H9 (cell line): ENCODE data around the gene CACHD1. TPM values are rescaled to one million over a fixed set of nuclear protein-coding genes. Genes with fewer than 3 reads are reported as not detected.

ENCODE experiments used
- DNase-seq: peaks from one replicate; pipeline ENCODE4 v3.0.0-alpha.2; 2017
- H2AFZ ChIP-seq: one replicate; pipeline ENCODE4 v1.6.1; 2013; ENCODE audit warnings: mild to moderate bottlenecking, low read length, control low read depth, moderate library complexity
- H2AK5ac ChIP-seq: 2 replicates; pipeline ENCODE4 v1.6.1; 2013; ENCODE audit warnings: low read length, control low read depth, mixed read lengths; ENCODE audit not compliant: insufficient read length
- H2BK120ac ChIP-seq: one replicate; pipeline ENCODE4 v1.6.1; 2013; ENCODE audit warnings: low read depth, mild to moderate bottlenecking, low read length, control low read depth, inconsistent platforms; ENCODE audit not compliant: poor library complexity, severe bottlenecking
- H2BK12ac ChIP-seq: 2 replicates; pipeline ENCODE4 v1.6.1; 2013; ENCODE audit warnings: low read length, control low read depth, mixed read lengths, low read depth; ENCODE audit not compliant: insufficient read length
- H2BK15ac ChIP-seq: 2 replicates; pipeline ENCODE4 v1.6.1; 2013; ENCODE audit warnings: low read depth, low read length, control low read depth
- H2BK20ac ChIP-seq: one replicate; pipeline ENCODE4 v1.6.1; 2013; ENCODE audit warnings: low read depth, mild to moderate bottlenecking, low read length, control low read depth, inconsistent platforms; ENCODE audit not compliant: poor library complexity, severe bottlenecking
- H2BK5ac ChIP-seq: 2 replicates; pipeline ENCODE4 v1.6.1; 2013; ENCODE audit warnings: low read length, control low read depth, mixed read lengths; ENCODE audit not compliant: insufficient read length
- H3K14ac ChIP-seq: 2 replicates; pipeline ENCODE4 v1.6.1; 2013; ENCODE audit warnings: low read length, control low read depth; ENCODE audit not compliant: insufficient read depth
- H3K18ac ChIP-seq: 2 replicates; pipeline ENCODE4 v1.6.1; 2013; ENCODE audit warnings: low read depth, mild to moderate bottlenecking, mixed read lengths, low read length, control low read depth; ENCODE audit not compliant: insufficient read length
- H3K23ac ChIP-seq: 2 replicates; pipeline ENCODE4 v1.6.1; 2013; ENCODE audit warnings: low read length, control low read depth, mixed read lengths, low read depth; ENCODE audit not compliant: insufficient read length
- H3K23me2 ChIP-seq: 2 replicates; pipeline ENCODE4 v1.6.1; 2013; ENCODE audit warnings: low read depth, mild to moderate bottlenecking, mixed read lengths, low read length, control low read depth; ENCODE audit not compliant: insufficient read length, poor library complexity, severe bottlenecking
- H3K27ac ChIP-seq: 2 replicates; pipeline ENCODE4 v1.5.1; 2013; ENCODE audit warnings: low read length, control low read depth, mixed read lengths, low read depth; ENCODE audit not compliant: insufficient read length
- H3K27me3 ChIP-seq: 2 replicates; pipeline ENCODE4 v1.6.1; 2013; ENCODE audit warnings: low read length, control low read depth, inconsistent platforms; ENCODE audit not compliant: insufficient read depth
- H3K4ac ChIP-seq: 2 replicates; pipeline ENCODE4 v1.6.1; 2013; ENCODE audit warnings: low read depth, mild to moderate bottlenecking, control low read depth, inconsistent platforms, low read length, moderate library complexity
- H3K4me1 ChIP-seq: 2 replicates; pipeline ENCODE4 v1.6.1; 2013; ENCODE audit warnings: low read length, control low read depth, inconsistent platforms; ENCODE audit not compliant: insufficient read depth
- H3K4me2 ChIP-seq: 2 replicates; pipeline ENCODE4 v1.6.1; 2013; ENCODE audit warnings: low read length, control low read depth, mixed read lengths; ENCODE audit not compliant: insufficient read length, insufficient read depth
- H3K56ac ChIP-seq: 2 replicates; pipeline ENCODE4 v1.6.1; 2013; ENCODE audit warnings: low read depth, mild to moderate bottlenecking, mixed read lengths, low read length, control low read depth; ENCODE audit not compliant: insufficient read length
- H3K79me1 ChIP-seq: 2 replicates; pipeline ENCODE4 v1.6.1; 2013; ENCODE audit warnings: low read depth, mild to moderate bottlenecking, moderate library complexity, low read length, control low read depth, inconsistent platforms; ENCODE audit not compliant: insufficient read depth, poor library complexity, severe bottlenecking
- H3K79me2 ChIP-seq: 2 replicates; pipeline ENCODE4 v1.6.1; 2013; ENCODE audit warnings: low read length, control low read depth, inconsistent platforms; ENCODE audit not compliant: insufficient read depth
- H3K9ac ChIP-seq: 2 replicates; pipeline ENCODE4 v1.6.1; 2013; ENCODE audit warnings: low read length, control low read depth, mixed read lengths; ENCODE audit not compliant: insufficient read length; ENCODE audit errors: extremely low read depth
- H3K9me3 ChIP-seq: one replicate; pipeline ENCODE4 v1.6.1; 2013; ENCODE audit warnings: low read depth, low read length, inconsistent platforms; ENCODE audit not compliant: control insufficient read depth
- H3T11ph ChIP-seq: one replicate; pipeline ENCODE4 v1.6.1; 2013; ENCODE audit warnings: mild to moderate bottlenecking, low read length, control low read depth, inconsistent platforms
- H4K20me1 ChIP-seq: one replicate; pipeline ENCODE4 v1.6.1; 2013; ENCODE audit not compliant: control insufficient read depth, insufficient read length, insufficient read depth
- H4K5ac ChIP-seq: 2 replicates; pipeline ENCODE4 v1.6.1; 2013; ENCODE audit warnings: low read depth, mild to moderate bottlenecking, mixed read lengths, low read length, control low read depth; ENCODE audit not compliant: insufficient read length
- H4K8ac ChIP-seq: replicated peaks from 2 replicates; pipeline ENCODE4 v1.6.1; 2013; ENCODE audit warnings: low read length, control low read depth, mixed read lengths, low read depth; ENCODE audit not compliant: insufficient read length
- H4K91ac ChIP-seq: 2 replicates; pipeline ENCODE4 v1.6.1; 2013; ENCODE audit warnings: low read depth, mild to moderate bottlenecking, moderate library complexity, mixed read lengths, low read length, control low read depth; ENCODE audit not compliant: insufficient read length
- H3K27ac Mint-ChIP-seq, 3 experiments: 2 replicates in 2 of 3; 3 replicates in 1 of 3; pipeline ENCODE4 v1.8.0; 2020 to 2021; ENCODE audit warnings: mixed read lengths in 3 of 3, mild to moderate bottlenecking in 1 of 3, moderate library complexity in 1 of 3
- H3K27me3 Mint-ChIP-seq: 2 replicates; pipeline ENCODE4 v1.8.0; 2021; ENCODE audit warnings: low read depth, mild to moderate bottlenecking, moderate library complexity, mixed read lengths
- H3K36me3 Mint-ChIP-seq, 3 experiments: 2 replicates in 2 of 3; 3 replicates in 1 of 3; pipeline ENCODE4 v1.8.0; 2020 to 2021; ENCODE audit warnings: low read depth in 3 of 3, mixed read lengths in 3 of 3; ENCODE audit not compliant: insufficient read depth in 1 of 3
- H3K4me1 Mint-ChIP-seq, 2 experiments: 2 replicates each; pipeline ENCODE4 v1.8.0; 2020; ENCODE audit warnings: mixed read lengths in 2 of 2
- H3K4me3 Mint-ChIP-seq, 2 experiments: 2 replicates in 1 of 2; 3 replicates in 1 of 2; pipeline ENCODE4 v1.8.0; 2020 to 2021; ENCODE audit warnings: mild to moderate bottlenecking in 2 of 2, mixed read lengths in 2 of 2, moderate library complexity in 1 of 2
- H3K9me3 Mint-ChIP-seq, 2 experiments: 2 replicates in 1 of 2; 3 replicates in 1 of 2; pipeline ENCODE4 v1.8.0; 2020; ENCODE audit warnings: mild to moderate bottlenecking in 2 of 2, mixed read lengths in 2 of 2, moderate library complexity in 1 of 2
- CTCF ChIP-seq: fragments of 200-600 bp; sonication (generic); conservative IDR thresholded peaks from 3 replicates; pipeline ENCODE4 v1.8.0; 2021; ENCODE audit warnings: antibody characterized with exemption, mild to moderate bottlenecking
- WGBS: extraction: QIAGEN DNeasy Blood & Tissue Kit; methylation state at CpG from one replicate; pipeline ENCODE4 v1.1.7; 2013; ENCODE audit warnings: missing lambda C conversion rate, low lambda C conversion rate, mixed read lengths; ENCODE audit not compliant: insufficient read length; ENCODE audit errors: extremely low coverage; 5-methylcytosine and 5-hydroxymethylcytosine counted together
- total RNA-seq: library from RNA; stranded (reverse); gene quantifications from 2 replicates; pipeline ENCODE4 v1.2.1, GENCODE V29; 2021

The CACHD1 gene
- total RNA-seq, 1 experiment from 2014 or later = 94.2 TPM

DNA sequence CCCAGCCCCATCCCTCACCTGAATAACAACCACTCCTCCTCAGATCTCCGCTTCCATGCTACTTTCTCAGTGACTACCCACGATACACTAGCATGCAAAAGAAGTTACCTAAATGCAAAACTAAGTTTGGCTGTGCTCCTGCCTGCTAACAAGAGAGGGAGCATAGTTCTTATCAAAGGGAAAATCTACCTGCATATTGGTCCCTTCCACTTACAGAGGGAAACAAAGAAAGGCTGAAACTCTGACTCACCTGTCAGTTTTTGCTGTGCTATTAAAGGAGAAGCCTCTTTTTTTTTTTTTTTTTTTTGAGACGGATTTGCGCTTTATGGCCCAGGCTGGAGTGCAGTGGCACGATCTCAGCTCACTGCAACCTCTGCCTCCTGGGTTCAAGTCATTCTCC is 231.1 kb downstream of the CACHD1 start:
- no peaks in the 10 kb centered on the region for H3K79me1 ChIP-seq
- no peak overlapping the region for H4K5ac ChIP-seq
- peaks cover 4% of the 10 kb centered on the region; the same call in 1 of the 2 replicates for H3K4me1 ChIP-seq
- no peak for TF ChIP-seq CTCF
- no peak overlapping the region for H2BK120ac ChIP-seq
- Mint-ChIP-seq H3K36me3 (no peaks in the 10 kb centered on the region), H3K27me3 (no peaks in the 10 kb centered on the region), H3K4me3 (no peak overlapping the region), H3K27ac (no peak overlapping the region), H3K4me1 (peaks cover 10 to 11% of the 10 kb centered on the region in 2 experiments), H3K9me3 (peaks cover 0 to 3% of the 10 kb centered on the region in 2 experiments; a peak in 1 of 5 replicates)
- H2AFZ ChIP-seq = no peak overlapping the region
- no peak overlapping the region for H3K56ac ChIP-seq
- no peaks in the 10 kb centered on the region for H3K79me2 ChIP-seq
- H2BK20ac ChIP-seq = no peak overlapping the region
- no peak overlapping the region for H2BK12ac ChIP-seq
- no peaks in the 10 kb centered on the region for H3K9me3 ChIP-seq
- no peak overlapping the region for H3K23ac ChIP-seq
- no peaks in the 10 kb centered on the region for H4K20me1 ChIP-seq
- no peak overlapping the region for H3K27ac ChIP-seq
- no peak overlapping the region for H2AK5ac ChIP-seq
- H3K23me2 ChIP-seq = no peaks in the 10 kb centered on the region
- H4K8ac ChIP-seq = no peak overlapping the region
- no CpG with 5 or more reads among the region's 5 CpGs for WGBS
- H3K4ac ChIP-seq = no peak overlapping the region
- H2BK15ac ChIP-seq = no peak overlapping the region
- no peak overlapping the region for H3K9ac ChIP-seq
- no peak overlapping the region for H3T11ph ChIP-seq
- DNase-seq = no peak
- H3K18ac ChIP-seq = no peak overlapping the region
- no peak overlapping the region for H3K4me2 ChIP-seq
- no peaks in the 10 kb centered on the region for H3K27me3 ChIP-seq
- H4K91ac ChIP-seq = no peak overlapping the region
- H2BK5ac ChIP-seq = no peak overlapping the region
- H3K14ac ChIP-seq = no peak overlapping the region
